ENCODE measurements around the gene PANX1.

The PANX1 gene

GRCh38 chr11:94147433-94147845 lies 18.8 kb downstream of the PANX1 start:
- in situ Hi-C loops (cut with HindIII; ENCODE audit: low sequenced_read_pairs), result no loop called here
- H3K4me3 ChIP-seq (ENCODE audit: low read depth, low read length), result no peak overlapping the region
- TF ChIP-seq CTCF (IDR thresholded peaks at IDR 0.05; ENCODE audit: low read depth, low read length, missing control alignments), result no peak
- DNase-seq (ENCODE audit: low read depth), result no peak

GRCh38 chr11:94148189-94148588 lies 19.5 kb downstream of the PANX1 start:
- in situ Hi-C loops (cut with HindIII; ENCODE audit: low sequenced_read_pairs), result no loop called here
- no peak overlapping the region for H3K4me3 ChIP-seq (ENCODE audit: low read depth, low read length)
- DNase-seq (ENCODE audit: low read depth), result no peak
- TF ChIP-seq CTCF (IDR thresholded peaks at IDR 0.05; ENCODE audit: low read depth, low read length, missing control alignments), result no peak

- H3K4me3 ChIP-seq (ENCODE audit: low read depth, low read length), result no peak overlapping the region
- peak; percentile 50 for DNase-seq (ENCODE audit: low read depth)
- in situ Hi-C loops (cut with HindIII; ENCODE audit: low sequenced_read_pairs), result no loop called here
- no peak for TF ChIP-seq CTCF (IDR thresholded peaks at IDR 0.05; ENCODE audit: low read depth, low read length, missing control alignments)
These were observed 20.9 kb downstream of the PANX1 start for GRCh38 chr11:94149431-94150017.

- no peak for DNase-seq (ENCODE audit: low read depth)
- H3K4me3 ChIP-seq (ENCODE audit: low read depth, low read length), result no peak overlapping the region
- no peak for TF ChIP-seq CTCF (IDR thresholded peaks at IDR 0.05; ENCODE audit: low read depth, low read length, missing control alignments)
- in situ Hi-C loops (cut with HindIII; ENCODE audit: low sequenced_read_pairs), result no loop called here
These were observed 21.4 kb downstream of the PANX1 start for GRCh38 chr11:94150056-94150455.

- no peak for TF ChIP-seq CTCF (IDR thresholded peaks at IDR 0.05; ENCODE audit: low read depth, low read length, missing control alignments)
- no peak for DNase-seq (ENCODE audit: low read depth)
- in situ Hi-C loops (cut with HindIII; ENCODE audit: low sequenced_read_pairs), result no loop called here
- no peak overlapping the region for H3K4me3 ChIP-seq (ENCODE audit: low read depth, low read length)
These were observed 22.4 kb downstream of the PANX1 start for GRCh38 chr11:94150704-94151685.

- no peak for DNase-seq (ENCODE audit: low read depth)
- no peak overlapping the region for H3K4me3 ChIP-seq (ENCODE audit: low read depth, low read length)
- in situ Hi-C loops (cut with HindIII; ENCODE audit: low sequenced_read_pairs), result no loop called here
- no peak for TF ChIP-seq CTCF (IDR thresholded peaks at IDR 0.05; ENCODE audit: low read depth, low read length, missing control alignments)
These were observed 23.4 kb downstream of the PANX1 start for GRCh38 chr11:94151903-94152677.
